AML-193 (cell line): ENCODE results near the gene PFDN1.
A peak's percentile ranks its signal among the peaks of the same experiment; 100 is the strongest.

Experiments
- DNase-seq, 2 experiments: peaks; one replicate each; lab custom pipeline; 2025; lab: John Stamatoyannopoulos, UW

Gene PFDN1

DNA sequence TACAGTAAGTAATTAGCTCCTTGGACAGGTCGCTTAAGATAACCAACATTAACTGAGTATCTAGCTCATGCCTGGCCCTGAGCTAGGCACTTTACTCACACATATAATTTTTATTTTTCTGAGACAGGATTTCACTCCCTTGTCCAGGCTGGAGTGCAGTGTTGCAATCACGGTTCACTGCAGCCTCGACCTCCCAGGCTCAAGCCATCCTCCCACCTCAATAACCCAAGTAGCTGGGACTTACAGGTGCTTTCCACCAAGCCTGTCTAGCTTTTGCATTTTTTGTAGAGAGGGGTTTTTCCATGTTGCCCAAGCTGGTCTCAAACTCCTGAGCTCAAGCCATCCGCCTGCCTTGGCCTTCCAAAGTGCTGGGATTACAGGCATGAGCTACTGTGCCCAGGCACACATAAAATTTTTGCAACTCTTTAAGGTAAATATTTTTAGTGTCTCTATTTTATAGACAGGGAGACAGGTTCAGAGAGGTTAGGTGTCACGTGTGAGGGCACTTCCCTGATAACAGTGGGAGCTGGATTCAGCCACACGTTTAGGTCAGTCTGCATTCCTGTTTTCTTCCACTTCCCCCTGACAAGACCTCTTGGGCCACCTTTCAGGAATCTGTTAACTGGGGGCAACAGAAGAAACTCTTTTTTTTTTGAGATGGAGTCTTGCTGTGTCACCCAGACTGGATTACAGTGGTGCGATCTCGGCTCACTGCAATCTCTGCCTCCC is 25.3 kb upstream of the PFDN1 start:
- DNase-seq: no peak

DNA sequence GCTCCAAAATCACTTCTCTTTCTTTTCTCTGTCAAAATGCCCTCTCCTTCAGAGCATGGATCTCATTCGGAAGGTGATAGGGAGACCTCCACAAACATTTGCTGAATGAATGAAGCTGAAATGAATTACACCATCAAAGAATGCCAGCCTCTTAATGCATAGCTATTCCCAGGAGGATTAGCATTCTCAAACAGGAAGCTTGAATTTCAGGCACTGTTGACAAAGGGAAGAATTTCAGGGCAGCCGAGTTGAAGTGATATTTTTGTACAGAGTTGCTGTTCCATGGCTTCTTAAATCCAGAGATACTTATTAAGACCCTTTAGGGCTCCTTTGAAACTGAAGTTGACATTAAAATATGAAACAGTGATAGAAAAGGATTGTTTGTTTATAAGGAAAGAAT is 24.7 kb upstream of the PFDN1 start:
- DNase-seq: no peak

- no peak for DNase-seq
Measured at GRCh38 chr5:140325486-140325885, 22.6 kb upstream of the PFDN1 start.

GRCh38 chr5:140324617-140325241 is 21.8 kb upstream of the PFDN1 start:
- DNase-seq: peak; percentile 47 to 64

DNA sequence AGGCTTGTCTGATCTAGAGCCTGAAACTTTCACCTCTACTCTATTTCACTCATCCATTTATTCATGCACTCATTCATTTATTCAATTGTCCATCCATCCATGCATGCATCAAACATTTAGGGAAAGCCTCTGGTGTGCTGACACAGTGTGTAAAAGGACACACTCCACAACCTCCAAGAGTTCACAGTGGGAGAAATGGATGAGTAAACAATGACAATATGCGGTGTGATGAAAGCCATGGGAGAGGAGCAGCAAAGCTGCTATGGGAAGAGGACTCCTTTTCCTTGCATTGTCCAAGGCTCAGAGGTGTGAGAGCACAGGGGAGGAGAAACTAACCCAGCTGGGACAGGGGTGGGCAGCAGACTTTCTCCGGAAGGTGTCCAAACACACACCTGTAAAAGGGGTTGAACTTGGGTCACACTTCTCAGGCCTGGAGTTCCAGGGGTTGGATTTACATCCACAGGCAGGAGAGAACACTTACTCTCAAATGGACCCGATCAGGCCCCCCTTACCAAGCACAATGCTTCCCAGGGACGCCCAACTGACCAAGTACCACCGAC is 21.2 kb upstream of the PFDN1 start:
- no peak for DNase-seq

DNA sequence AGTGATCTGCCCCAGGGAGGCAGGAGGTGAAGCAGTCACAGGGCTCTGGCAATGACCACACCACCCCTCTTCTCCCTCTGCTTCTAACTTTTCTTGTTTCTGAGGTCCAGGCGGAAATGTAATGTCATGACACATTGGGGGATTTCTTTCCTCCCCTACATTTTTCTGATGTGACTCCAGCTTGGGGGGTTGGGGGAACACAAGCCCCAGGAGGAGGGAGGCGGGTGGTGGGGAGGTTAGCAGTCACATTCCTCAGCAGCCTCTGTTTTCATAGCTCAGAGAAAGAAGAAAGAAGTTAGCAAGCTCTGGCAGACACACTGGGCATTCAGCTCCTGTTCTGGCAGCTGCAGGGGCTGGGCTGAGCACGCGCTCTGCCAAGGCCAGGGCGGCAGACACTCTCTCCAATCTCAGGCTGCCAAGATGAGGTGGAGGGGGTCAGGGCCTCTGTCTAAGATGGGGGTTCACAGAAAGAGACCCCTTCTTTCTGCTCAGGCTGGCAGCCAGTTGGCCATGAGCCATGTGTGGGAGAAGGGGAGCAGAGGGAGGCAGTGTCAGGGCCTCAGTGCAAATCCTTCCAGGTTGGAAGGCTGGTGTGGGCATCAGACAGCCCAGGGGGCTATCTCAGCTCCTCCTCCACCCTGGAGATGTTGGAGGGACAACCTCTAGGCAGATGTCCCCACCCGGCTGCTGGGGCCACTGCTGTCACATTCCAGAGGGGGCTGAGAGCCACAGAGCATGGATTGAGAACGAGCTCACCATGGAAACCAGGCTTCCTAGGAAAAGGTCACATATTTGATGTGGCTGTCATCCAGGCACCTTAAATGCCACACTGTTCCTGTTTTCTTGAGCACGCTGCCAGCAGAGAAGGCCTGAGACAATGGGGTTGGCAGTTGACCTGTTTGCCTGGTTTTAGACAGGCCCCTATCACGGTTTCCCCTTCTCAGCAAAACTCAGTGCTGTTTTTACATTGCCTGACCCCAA is 20.1 kb upstream of the PFDN1 start:
- DNase-seq: no peak

- DNase-seq: peak; percentile 98 to 99
Measured at GRCh38 chr5:140321796-140322195, 18.9 kb upstream of the PFDN1 start.

DNA sequence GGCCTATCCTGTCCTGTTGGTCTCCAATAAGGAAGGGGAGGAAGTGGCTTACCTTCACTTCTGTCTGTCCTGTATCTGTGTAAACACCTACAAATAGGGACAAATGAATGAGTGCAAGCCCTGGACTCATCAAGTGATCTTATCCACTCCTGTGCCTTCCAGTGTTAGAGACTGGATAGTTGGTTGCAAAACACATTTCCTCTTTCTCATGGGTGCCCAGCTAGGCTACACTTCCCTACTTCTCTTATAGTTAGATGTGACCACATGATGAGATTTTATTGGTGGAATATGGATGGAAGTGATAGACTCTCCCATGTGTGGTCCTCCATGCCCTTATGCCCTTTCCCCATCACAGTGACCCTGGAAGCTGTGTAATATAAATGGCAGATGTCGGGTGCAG is 16.9 kb upstream of the PFDN1 start:
- peak; percentile 79 to 85 for DNase-seq

- DNase-seq: no peak
Measured at GRCh38 chr5:140318792-140319191, 15.9 kb upstream of the PFDN1 start.

DNA sequence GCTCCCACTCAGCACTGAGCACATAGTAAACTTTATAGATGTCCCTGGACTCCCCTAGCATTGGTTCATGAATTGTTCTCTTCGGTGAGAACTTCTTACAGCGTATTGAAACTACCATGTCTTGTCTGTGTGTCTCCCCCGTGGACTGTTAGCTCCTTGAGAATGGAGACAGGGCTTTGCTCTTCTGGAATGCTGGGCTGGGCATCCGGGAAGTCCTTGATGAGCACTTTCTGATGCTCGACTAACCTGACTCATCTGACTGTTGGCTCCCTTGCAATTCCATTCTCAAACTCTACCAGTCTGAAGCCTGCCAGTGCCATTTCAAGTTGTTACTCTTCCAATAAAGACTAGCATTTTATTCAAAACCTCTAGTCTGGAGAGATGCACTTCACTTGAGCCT is 15.0 kb upstream of the PFDN1 start:
- no peak for DNase-seq

- no peak for DNase-seq
Measured at GRCh38 chr5:140312791-140313189, 9.9 kb upstream of the PFDN1 start.

GRCh38 chr5:140312067-140312790 is 9.3 kb upstream of the PFDN1 start:
- peak; percentile 68 to 71 for DNase-seq

DNA sequence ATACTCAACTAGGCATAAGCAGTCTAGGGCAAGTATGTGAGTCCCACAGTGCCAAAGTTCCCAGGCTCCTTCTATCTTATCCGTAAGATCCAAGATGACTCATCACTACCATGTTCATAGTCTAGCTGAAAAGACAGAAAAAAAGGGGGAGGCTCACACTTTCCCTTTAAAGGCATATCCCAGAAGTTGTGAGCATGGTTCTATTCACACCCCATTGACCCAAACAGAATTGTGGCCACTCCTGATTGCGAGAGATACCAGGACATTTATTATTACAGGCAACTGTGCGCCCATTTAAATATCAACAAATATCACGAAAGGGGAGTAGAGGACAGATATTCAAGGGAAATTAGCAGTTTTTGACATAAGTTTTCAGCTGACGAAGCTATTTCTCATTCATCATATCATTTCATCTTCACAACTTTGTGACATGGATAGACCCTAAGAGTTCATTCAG is 8.1 kb upstream of the PFDN1 start:
- no peak for DNase-seq

DNA sequence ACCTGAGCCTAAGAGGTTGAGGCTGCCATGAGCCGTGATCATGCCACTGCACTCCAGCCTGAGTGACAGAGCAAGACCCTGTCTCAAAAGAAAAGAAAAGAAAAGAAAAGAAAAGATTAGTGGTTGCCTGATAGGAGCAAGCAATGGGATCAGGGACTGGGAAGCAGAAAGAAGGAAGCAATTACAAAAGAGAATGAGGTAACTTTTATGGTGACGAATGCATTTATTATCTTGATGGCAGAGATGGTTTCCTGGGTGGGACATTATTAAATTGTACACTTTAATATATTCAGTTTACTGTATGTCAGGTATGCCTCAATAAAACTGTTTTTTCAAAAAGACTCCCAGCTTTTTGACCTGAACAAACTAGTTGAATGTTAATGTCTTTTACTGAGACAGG is 7.5 kb upstream of the PFDN1 start:
- DNase-seq: peak in 1 of 2 experiments; percentile 20

DNA sequence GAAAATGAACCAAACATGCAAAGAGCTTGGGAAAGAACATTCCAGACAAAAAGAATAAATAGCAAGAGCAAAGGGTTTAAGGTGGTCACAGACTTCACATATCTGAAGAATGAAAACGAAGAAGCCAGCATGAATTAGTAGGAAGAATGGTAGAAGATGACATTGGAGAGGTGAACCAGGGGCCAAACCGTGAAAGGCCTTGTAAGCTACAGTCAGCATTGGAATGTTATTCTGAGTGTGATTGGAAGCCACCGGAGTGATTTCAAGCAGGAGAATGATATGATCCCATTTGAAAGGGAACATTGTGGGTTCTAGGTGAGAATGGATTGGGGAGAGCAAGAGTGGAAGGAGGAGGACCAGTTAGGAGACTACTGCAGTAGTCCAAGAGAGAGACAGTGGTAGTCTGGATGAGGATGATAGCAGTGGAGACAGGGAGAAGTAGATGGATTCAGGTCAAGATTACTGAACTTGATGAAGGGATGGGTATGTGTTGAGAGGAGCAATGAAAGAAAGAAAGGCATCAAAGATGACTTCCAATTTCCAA is 6.9 kb upstream of the PFDN1 start:
- DNase-seq: no peak

DNA sequence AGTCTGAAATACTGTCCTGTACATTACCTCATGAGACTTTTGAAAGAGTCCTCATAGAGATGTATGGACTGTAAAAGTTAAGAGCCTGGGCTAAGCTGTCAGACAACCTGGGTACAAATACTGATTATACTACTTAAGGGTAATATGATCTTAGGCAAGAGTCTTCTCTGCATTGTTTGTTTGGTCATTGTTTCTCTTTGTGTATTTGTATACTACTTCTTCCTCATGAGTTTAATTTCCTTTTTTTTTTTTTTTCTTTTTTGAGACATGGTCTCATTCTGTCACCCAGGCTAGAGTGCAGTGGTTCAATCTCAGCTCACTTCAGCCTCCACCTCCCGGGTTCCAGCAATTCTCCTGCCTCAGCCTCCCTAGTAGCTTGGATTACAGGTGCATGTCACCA is 2.6 kb upstream of the PFDN1 start:
- no peak for DNase-seq

DNA sequence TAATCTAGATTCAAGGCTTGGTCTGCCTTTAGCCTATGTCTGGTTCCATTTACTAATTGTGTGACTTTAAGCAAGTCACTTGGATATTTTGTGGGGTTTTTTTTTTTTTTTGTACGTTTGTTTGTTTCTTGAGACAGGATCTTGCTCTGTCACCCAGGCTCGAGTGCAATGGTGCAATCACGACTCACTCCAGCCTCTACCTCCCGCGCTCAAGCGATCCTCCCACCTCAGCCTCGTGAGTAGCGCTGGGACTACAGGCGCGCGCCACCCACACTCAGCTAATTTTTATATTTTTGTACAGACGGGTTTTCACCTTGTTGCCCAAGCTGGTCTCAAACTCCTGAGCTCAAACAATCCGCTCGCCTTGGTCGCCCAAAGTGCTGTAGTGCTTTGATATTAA is 1.1 kb upstream of the PFDN1 start:
- DNase-seq: no peak

DNA sequence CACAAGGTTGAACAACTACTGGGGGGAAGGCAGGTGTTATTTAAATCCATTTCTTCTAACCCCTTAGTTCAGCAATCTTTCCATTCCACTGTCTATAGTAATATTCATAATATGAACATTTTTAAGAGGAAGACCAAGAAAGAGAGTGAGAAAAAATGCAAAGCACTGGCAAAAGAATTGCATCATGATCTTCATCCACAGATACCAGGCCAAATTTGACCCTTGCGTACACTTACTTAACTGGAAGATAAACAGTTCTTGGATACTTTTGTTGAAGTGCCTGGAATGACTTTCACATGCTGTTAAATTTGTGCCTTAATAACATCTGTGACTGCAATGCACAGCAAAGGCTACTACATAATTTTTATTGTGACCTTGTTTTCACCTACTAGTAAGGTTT is 1.8 kb downstream of the PFDN1 start:
- no peak for DNase-seq

- no peak for DNase-seq
Measured at GRCh38 chr5:140299056-140299455, 3.8 kb downstream of the PFDN1 start.

- no peak for DNase-seq
Measured at GRCh38 chr5:140298183-140298601, 4.7 kb downstream of the PFDN1 start.

DNA sequence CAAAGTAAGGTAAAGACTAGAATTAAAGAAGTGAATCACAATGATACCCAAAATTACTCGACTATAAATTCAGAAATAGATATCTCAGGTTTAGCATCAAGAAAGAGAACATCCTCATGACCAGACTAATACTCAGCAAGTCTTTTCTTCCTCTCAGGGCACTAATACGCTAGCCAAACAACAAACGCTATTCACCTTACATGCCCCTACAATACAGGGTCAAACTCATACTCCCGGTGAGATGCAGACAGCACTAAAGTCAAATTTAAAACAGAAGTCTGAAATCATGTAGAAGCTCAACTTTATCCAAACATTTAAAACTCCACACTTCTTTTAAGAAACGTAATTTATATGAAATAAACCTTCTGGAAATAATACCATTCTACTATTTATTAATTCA is 5.6 kb downstream of the PFDN1 start:
- DNase-seq: no peak
